HG02973 (cell line): Measurements from ENCODE around the gene SELPLG.
"Not testable (repeated sequence)": the region's sequence is repeated elsewhere in the genome, so short reads cannot be mapped to it uniquely, and the experiment has no call there.

Experiments
- ATAC-seq: cut with Tn5 transposase; IDR thresholded peaks from one replicate; pipeline ENCODE4 v1.9.1; 2021; ENCODE audit warnings: moderate library complexity; ENCODE audit not compliant: unreplicated experiment

Gene SELPLG

DNA sequence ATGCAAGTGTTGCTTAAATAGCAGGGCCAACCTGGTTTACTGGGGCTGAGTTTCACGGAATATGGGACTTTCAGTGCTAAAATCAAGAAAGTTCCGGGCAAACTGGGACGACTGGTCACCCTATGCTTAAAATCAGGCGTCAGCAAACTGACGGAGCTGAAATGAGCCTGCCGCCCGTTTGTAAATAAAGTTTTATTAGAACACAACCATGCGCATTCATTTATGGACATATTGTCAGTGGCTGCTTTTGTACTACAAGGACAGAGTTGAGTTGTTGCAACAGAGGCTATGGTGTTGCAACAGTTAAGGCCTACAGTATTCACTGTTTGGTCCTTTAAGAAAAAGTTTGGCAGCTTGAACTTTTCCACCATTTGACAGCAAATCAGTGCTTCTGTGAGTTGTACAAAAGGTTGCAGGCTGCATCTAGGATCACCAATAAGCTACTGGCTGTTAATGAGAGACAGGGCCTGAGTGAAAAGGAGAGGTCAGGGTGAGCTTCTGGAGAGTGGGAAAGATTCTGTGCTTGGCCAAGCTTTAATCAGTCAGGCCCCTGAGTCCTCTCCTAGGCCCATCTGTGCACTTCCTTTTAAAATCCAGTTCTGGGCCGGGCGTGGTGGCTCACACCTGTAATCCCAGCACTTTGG lies 13.3 kb downstream of the SELPLG start:
- no peak for ATAC-seq

DNA sequence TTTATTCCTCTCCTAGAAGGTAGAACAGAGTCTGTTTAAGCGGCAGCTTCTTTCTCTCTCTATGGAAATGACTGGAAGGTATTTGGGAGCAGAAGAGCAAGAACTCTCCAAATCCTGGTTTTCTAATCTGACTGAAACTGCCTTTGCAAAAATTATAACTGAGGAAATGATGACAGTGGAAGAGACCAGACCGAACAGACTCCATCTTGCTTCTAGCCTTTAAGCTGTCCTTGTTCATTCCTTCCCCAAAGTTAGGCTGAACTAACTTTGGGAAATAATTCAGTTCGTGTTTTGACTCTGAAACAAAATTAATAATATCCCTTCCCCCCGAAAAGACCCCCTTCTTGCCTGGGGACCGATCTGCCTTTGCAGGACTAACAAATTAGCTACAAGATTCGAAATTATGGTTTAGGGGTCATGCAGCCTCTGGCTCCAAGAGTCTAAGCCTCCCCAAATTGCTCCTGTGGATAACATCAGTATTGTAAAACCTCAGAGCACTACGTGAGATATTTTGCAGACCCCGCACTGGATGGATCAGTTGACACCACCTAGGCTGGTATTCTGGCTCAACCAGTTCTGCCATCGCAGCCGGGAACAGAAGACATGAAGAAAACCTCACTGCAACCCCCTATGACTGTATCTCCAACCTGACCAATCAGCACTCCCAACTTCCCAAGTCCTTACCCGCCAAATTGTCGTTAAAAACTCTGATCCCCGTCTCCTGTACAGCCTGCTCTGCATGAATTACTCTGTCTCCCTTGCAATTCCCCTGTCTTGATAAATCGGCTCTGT lies 14.1 kb downstream of the SELPLG start:
- ATAC-seq = no peak

DNA sequence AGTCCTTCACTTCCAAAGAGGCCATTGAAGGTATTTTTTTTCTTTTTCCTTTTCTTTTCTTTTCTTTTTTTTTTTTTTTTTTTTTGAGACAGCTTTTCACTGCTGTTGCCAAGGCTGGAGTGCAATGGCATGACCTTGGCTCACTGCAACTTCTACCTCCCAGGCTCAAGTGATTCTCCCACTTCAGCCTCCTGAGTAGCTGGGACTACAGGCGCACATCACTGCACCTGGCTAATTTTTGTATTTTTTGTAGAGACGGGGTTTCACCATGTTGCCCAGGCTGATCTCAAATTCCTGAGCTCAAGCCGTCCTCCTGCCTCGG lies 14.8 kb downstream of the SELPLG start:
- ATAC-seq = not testable (repeated sequence)

DNA sequence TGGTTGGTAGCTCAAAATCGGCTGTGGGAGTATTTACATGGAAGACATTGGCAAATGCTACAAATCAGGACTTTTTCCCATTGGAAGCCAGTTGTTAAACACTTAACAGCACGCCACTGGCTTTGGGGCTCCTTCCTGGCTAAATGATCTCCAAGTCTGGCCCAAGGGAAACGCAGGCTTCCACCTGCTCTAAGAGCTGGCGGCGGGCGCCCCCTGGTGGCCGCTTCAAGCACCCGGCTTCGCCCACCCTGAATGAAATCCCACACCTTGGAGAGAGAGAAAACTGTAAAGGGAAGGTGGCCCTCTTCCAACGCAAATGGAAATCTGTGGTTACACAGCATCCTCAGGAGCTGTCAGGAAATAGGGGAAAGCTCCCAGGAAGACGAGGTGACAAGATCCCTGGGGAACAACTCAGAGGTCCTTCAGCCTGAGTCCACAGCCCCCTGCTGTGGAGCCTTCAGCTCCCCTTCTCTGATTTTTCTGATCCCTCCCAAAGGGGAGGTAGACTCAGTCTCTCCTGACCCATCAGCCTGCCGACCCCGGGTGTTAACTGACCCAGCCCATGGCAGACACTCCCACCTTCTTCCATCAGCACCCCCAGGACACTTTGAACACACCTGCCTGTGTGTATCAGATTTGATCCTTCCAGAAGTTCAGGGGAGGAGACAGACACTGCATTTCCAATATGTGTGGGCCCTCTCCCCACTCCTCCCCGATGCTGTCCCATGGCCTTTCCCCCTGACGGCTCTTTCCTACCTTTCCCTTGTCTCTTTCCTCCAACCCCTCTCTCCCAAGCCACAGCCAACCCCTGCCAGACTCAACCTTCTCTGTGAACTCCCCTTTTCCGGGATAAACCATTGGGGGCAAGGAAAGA lies 15.4 kb downstream of the SELPLG start:
- ATAC-seq = no peak

DNA sequence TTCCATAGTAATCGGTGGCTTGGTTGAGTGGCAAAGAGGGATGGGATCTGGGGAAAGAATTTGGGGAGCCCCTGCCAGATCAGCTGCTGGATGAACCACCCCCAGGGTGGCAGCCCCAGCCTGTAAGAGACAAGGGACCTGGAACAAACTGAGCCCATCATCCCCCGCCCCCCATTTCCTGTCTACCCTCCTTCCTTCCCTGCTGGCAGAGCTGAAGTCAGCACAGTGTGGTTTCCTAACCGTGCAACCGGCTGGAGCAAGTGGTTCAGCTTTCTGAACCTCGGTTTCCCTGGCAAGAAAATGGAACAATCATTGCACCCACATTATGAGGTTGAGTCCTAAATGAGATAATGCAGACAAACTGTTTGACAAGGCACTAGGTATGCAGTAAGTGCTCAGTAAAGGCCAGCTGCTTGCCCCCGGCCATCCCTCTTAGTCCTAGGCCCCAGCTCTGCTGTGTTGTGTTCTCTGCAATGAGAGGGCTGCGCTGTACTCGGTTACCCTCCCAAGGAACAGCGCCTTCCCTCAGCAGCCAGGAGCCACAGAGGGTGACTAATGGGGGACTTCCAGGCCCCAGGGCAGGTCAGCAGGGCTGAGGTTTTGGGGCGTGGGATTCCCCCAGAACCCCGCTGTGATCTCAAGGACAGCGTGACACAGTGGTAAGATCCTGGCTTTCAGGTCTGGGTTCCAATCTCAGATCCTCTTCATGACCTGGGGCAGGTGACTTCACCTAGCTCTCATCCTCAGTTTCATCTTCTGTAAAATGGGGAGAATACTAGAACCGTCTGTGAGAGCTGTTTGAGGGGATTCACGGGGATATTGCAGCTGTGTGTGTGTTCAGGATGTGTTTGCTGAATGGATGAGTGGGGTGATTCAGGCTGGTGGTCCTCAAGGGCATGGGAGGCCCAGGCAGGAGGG lies 16.5 kb downstream of the SELPLG start:
- ATAC-seq = peak; percentile 78

DNA sequence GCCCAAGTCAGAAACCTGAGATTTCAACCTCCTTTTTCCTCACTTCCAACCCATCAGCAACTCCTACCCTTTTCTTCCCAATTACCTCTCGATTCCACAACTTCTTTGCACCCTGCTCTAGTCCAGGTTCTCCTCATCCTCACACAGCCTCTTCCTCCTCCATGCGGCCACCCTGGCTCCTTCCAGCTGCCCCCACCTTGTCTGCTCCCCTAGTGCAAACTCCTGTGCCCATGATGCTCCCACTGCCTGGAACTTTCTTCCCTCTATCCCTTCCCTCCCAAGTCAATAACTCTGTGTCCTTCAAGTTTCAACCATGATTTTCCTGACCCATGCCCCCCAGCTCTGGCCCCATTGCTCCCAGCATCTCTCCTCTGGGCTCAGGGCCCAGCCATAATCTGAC lies 17.3 kb downstream of the SELPLG start:
- no peak for ATAC-seq

DNA sequence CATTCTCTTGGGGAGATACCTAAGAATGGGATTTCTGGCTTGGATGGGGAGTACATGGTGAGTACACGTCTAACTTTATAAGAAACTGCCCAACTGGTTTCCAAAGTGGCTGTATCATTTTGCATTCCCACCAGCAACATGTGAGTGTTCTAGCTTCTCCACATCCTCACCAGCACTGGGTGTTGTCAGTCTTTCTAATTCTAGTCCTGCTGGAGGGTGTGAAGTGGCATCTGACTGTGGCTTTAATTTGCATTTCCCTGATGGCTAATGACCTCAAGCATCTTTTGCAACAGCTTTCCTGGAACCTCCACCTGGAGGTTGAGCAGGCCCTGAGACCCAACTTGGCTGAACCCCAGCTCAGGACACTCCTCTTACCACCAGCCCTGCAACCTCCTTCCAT lies 17.8 kb downstream of the SELPLG start:
- ATAC-seq = no peak

DNA sequence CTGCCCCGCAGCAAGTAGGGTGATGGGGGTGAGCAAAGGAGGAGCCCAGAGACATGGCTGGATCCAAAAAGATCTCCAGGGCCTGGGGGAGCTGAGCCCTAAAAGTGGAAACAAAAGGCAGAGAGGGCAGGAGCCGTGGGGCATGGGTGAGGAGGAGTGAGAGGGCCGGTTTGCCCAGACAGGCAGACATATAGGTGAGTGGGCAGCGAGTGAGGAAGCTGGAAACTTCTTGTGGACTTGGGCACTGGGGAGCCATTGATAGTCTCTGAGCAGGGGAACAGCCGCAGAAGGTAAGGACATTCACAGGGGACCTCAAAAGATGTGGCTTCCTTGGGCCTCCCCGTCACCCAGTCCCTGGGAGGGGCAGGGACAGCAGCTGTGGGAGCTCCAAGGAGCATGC lies 19.1 kb downstream of the SELPLG start:
- ATAC-seq = no peak

DNA sequence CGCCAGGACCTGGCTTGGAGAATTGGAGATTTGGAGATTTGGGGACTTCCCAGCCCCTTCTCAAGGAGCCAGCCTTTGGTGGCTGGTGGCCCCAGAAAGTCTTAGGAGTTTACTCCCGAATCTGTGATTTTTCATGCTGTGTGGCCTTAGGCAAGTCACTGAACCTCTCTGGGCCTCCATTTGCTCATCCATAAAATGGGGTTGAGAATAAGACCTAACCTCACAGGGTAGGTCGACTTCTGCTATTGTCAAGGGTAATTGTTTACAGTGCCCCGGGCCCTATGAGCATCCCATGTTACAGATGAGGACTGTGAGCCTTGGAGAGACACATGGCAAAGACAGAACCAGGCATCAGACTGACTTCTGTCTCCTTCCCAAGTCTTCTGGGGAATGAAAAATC lies 19.7 kb downstream of the SELPLG start:
- ATAC-seq = no peak

DNA sequence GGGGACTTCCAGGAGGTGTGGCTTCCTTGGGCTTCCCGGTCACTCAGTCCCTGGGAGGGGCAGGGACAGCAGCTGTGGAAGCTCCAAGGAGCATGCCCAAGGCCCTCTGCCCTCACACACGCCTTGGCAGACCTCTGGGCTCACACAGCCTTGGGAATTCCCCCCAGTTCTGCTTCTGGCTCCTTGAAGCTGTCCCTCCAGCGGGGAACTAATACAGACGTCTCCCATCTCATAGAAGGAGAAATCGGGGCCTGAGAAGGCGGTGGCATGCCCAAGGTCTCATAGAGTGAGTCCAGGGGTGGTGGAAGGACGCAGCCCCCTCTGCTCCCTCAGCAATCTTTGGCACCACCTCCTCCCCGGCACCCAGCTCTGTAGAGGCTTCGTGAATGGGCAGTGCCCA lies 20.1 kb downstream of the SELPLG start:
- no peak for ATAC-seq

DNA sequence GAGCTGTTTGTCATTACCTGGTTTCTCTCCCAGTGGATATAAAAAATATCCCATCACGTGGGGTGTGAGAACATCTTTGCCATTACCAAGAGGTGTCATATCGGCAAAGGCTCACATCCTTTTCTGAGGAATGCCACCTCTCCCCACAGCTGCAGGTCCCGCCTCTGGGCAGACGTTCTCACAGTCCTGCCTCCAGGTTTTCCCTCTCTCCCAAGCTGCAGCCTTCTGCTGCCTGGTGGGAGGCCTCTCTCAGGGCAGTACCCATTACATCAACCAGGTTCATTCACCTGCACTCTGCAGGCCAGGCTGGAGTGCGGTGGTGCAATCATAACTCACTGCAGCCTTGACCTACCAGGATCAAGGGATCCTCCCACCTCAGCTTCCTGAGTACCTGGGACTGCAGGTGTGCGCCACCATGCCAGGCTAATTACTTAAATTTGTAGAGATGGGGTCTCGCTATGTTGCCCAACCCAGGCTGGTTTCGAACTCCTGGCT lies 20.9 kb downstream of the SELPLG start:
- no peak for ATAC-seq

DNA sequence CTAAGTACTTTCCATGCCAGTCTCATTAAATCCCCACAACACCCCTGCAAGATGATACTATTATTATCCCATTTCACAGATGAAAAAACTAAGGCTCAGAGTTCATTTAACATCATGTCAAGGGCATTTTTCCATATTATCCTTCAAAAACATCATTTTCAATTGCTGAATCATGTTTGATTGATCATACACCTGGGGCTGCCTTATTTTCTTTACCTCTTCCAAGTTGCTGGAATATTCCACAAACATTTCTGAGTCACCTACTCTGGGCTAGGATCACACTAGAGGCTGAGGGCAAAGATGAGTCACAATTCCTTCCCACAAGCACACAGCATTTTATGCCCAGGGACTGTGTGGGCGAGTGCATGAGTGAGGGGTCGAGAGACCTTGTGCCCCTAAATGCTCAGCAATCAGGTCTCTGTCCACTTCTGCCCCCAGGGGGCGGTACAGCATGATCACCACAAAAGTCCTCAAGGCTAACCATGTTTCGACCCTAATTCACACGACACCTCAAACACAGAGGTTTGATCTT lies 21.7 kb downstream of the SELPLG start:
- ATAC-seq = no peak

DNA sequence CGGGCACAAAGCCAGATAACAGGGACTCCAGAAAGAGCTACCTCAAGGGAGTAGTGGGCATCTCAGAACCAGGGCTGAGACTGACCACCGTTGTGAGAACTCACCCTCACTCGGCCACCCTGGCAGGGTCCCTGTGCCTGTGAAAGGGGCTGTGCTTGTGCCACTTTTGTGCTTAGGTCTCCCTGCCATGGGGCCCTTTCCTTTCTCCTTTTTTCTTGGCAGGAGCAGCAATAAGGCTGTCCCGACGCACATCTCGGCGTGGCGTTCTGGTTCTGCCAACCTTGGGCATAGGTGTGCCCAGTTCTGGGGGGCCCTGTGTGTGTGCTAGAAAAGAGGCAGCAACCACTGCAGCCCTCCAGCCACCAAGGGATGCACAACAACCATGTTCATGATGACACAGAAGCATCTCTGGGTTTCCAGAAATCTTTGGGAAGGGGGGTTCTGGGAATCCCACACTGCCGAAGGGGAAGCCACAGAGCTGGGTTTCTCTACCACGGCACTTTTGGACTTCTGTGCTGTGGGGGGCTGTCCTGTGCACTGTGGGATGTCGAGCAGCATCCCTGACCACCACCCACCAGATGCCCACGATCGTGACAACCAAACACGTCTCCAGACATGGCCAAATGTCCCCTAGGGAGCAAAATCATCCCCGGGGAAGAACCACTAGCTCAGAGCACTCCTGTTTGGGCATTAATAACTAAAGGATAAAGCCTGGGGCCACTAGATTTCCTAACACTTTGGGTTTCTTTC lies 22.7 kb downstream of the SELPLG start:
- ATAC-seq = no peak

DNA sequence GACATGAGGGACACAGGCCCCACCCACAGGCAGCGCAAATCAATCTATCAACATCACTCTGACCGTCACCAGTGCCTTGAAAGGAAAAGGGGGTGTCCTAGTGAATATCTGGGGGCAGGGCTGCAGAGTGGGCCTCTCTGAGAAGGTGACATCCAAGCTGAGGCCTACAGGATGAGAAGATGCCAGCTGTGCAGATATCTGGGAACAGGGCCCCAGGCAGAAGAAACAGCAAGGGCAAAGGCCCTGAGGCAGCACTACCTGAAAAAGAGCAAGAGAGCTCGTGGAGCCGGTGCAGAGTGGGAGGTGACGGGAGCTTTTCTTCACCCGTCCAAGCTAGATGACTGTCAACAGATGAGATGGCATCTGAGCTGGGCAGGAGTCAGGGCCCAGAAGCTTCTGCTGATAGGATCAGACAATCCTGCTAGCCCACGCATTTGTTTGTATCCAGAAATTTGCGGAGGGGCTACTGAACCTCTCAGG lies 23.3 kb downstream of the SELPLG start:
- ATAC-seq = no peak

DNA sequence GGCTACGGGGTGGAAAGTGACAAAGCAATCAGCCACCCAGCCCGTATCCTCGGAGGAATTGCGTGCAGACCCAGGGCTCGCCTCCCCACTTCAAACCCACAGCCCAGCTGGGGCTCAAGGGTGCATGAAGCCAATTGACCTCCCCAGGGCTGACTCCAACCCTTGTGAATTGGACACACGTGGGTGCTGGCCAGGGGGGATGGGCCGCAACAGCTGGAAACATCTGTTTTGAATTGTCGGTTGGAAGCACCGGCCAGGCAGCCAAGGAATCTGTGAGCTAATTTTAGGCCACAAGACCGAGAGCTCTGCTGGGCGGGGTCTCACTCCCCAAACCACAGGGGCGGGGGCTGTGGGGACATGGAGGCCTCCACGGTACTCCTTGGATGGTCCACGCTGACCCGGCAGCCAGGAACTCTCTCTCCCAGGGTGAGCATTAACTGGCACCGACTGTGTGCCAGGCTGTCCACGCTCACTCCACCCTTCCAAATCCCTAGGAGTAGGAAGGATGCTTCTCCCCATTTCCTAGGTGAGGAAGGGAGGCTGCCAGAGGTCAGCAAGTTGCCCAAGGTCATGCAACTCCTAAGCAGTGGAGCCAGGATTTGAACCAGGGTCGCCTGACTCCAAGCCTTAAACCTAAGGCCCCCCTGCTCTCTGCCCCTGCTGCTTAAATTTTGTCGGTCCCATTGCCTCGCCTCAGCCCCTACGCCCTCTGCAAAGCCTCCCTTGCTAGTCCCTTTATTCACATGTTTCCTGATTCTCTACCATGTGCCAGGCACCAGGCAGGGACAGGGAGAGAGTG lies 24.0 kb downstream of the SELPLG start:
- no peak for ATAC-seq

DNA sequence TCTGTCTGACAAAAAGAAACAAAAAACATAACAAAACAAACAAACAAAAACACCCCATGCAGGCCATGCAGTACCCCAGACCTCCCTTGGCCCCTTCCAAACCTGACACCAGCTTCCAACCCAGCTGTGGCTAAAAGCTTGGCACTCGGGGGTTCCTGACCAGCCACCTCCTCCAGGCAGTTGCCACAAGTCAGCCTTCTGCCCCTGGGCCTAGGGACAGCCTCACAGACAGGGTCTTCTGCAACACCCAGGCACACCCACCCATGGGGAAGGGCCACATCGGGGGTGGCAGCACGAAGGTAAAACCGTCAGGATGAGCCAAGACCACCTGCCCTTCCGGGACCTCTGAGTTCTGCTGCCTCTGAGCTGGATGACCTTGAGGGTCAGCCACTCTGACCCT lies 25.1 kb downstream of the SELPLG start:
- no peak for ATAC-seq

DNA sequence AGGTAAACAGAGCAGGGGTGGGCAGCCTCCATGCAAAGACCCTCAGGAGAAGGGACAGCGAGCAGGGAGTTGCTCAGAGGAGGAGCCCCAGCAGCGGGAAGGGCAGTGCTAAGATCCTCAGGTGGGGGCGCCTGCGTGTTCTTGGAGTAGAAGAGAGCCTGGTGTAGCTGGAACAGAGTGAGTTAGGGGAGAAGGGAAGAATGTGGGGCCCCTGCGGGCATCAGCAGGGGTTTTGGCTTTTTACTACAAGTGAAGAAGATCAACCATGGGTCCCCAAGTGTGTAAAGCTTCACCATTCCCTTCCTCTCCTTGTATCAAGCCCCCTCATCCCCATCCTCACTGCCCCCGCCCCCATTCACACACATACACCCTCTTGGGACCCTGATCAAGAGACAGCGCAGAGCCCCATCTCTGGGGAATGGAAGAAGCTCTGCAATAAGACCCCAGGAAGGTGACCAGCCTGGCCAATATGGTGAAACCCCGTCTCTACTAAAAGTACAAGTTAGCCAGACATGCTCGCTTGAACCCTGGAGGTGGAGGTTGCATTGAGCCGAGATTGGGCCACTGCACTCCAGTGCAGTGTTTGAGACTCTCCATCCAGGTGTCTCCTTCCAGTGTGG lies 25.6 kb downstream of the SELPLG start:
- ATAC-seq = no peak

DNA sequence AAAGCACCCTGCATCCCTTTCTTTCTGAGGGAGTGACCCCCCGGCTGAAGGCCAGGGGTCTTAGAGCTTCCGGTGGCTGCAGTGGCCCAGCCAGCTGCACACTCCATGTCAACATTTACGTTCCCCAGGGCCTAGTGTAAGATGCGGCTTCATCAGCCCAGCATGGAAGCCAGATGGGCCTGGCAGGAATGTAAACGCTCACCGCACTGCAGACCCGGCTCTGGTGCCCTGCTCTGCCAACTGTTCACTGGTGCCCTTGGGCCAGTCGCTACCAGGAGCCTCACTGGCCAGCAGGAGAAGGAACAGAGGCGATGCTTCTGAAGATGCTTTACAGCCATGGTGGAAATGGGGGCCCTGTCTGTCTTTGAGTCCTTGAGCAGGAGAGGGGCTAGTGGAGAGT lies 27.2 kb downstream of the SELPLG start:
- no peak for ATAC-seq
